GM21423 (cell line): Measurements from ENCODE around the gene ALDH1A2.
"Not testable (repeated sequence)": the region's sequence is repeated elsewhere in the genome, so short reads cannot be mapped to it uniquely, and the experiment has no call there.

Experiments
- ATAC-seq: cut with Tn5 transposase; IDR thresholded peaks from one replicate; pipeline ENCODE4 v1.9.1; 2021; ENCODE audit warnings: mild to moderate bottlenecking, moderate library complexity; ENCODE audit not compliant: unreplicated experiment

ALDH1A2 gene

DNA sequence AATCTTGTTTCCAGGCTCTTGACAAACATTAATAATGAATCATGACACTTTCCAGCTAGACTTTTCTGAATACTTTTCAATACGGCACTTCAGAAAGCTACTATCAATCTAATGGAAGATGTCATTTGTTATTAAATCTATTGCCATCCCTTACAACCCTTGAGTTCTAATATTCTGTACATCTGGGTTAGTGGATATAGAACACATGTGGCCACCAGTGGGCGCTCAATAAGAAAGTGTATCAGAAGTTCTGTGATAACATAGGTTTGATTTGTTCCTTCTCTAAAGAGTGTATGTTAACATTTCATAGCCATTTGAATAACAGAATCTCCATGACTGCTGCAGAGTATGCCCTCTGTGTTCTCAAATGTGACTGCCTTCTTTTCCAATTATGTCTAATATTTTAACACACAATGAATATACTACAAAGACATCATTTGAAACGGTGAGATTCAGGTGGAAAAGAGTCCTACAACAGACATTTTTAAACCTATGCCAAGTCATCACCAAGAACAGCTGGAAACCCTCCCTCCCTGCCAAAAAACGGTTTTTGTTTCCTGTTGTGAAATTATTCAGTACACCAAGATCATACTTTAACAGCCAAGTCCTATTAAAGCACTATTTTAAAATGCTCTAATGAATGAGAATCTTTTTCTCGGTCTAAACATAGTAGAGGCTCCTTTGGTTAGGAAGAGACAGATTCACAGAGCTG lies 22.2 kb downstream of the ALDH1A2 start:
- ATAC-seq: no peak

- no peak for ATAC-seq
Observed at GRCh38 chr15:58042006-58042405, 23.5 kb downstream of the ALDH1A2 start.

DNA sequence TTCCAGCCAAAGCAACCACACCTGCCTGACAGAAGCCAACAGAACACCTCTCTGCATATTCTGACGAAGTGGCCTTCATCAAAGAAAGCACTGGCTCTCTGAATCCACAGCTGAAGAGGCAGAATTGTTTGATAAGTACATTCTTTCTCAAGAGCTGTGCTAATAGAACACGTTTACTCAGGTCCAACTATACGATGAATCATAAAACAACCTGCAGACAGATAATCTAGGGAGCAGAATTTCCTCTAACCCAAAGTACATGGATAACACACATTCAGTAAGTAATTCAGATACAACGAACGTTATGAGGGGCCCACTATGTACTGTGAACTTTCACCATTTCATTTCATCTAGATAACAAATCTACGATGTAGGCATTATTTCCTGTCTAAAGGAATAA lies 25.4 kb downstream of the ALDH1A2 start:
- ATAC-seq: no peak

DNA sequence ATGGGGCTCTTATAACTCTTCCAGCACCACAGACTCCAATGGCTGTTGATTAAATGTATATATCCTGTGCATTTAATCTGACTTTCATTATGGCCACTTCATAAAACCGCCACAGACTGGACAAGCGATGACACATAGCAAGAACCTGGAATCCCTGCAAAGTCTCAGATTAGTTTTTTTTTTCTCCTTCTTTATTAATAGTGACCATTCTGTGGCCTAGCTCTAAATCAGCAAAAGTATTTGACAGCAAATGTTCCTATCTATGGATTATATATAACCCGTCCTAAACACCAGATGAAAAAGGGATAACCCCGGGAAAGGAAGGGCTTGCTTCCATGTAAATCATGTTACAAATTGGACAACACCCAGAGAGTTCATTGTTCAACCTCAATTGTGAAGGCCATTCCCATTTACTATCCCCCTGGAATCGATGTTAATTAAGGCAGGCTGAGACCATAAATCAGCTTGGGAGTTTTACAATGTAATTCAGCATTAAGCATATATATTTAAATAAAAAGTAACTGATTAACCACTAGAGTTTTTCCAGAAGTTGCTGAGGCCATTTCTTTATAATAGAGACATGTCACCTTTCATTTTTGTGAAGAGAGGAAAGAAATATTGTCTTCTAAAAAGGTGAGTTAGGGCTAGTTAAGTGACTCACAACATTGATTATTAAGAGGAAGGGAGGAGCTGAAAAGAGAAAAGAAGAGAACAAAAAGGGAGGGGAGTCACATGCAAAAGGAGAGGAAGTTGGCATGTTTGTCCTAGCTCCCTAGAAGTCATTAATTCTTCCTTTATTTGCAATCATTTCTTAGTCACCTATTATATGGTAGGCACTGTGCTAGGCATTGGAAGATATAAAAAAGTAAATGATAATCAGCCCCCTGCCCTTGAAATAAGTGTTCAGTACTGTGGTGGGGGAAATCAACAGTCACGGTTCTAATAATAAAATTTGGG lies 26.2 kb downstream of the ALDH1A2 start:
- ATAC-seq: no peak

DNA sequence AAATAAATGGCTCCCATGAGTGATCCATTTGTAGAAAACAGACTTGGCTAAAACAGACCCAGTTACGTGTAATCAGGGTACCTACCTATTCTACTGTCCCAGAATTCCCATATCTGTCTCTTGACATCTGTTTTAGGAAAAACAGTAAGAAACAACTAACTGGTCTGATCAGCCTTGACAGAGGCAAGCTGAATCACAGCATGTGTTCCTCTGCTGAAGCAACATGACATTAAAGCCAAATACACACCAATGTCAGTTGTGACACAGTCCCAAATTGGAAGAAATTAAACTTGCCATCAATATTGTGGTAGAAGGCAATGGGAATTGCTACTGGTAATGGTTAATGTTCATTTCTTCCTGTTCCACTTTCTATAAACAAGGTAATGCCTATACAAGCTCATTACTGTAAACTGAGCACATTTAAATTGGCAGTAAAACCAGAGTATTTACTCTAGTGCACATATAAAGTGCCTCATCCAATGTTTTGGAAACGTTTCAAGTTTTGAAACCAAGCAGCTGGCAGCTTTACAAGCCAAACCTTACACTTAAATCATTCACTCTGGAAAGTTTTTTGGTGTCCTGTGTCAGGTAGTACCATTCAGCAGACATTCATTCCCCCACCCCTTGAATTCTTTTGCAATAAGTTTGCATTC lies 27.0 kb downstream of the ALDH1A2 start:
- no peak for ATAC-seq

DNA sequence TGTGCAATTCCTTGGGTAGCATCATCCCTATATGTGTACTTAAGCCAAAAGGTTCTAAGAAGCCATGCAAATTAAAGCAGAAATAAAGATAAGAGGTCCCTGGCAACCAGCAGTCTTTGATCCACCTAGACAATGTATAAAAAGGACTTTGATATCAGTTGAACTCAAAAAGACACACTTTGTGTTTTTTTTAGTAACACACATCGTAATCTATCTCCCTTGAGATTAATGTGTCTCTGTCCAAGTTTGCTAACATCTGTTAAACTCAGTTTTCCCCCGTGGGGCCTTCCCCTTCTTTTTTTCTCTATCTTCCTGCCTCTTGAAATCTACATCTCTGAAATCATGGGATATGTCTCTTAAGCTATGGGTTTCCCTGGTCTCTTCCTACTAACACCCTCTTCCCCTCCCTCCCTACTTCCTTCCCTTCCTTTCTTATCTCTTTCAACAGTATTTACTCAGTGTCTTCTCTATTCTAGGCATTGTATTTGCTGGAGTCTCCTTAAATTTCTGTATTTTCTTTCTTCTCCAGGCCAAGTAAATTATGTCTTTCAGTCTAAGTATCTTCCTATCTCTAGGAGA lies 27.7 kb downstream of the ALDH1A2 start:
- ATAC-seq: no peak

DNA sequence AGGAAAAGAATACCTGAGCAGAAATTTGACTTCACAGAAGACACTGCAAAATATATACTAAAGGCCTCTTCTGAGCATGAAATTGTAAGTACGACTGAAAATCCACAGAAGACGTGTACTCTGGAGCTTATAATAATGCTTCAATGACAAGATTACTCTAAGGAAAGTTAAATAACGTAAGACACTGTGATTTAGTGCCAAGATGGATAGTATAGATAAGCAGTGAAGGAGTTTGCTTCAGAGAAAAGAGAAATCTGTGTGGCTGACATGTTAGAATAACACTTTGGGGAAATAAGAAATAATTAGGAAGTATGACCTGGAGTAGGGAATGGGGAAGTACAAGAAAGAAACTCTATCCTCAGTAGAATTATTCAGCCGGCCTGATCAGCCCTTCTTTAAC lies 28.9 kb downstream of the ALDH1A2 start:
- no peak for ATAC-seq

DNA sequence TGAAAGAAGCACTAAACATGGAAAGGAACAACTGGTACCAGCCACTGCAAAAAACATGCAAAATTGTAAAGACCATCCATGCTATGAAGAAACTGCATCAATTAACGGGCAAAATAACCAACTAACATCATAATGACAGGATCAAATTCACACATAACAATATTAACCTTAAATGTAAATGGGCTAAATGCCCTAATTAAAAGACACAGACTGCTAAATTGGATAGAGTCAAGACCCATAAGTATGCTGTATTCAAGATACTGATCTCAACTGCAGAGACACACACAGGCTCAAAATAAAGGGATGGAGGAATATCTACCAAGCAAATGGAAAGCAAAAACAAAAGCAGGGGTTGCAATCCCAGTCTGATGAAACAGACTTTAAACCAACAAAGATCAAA lies 37.1 kb downstream of the ALDH1A2 start:
- ATAC-seq: not testable (repeated sequence)

DNA sequence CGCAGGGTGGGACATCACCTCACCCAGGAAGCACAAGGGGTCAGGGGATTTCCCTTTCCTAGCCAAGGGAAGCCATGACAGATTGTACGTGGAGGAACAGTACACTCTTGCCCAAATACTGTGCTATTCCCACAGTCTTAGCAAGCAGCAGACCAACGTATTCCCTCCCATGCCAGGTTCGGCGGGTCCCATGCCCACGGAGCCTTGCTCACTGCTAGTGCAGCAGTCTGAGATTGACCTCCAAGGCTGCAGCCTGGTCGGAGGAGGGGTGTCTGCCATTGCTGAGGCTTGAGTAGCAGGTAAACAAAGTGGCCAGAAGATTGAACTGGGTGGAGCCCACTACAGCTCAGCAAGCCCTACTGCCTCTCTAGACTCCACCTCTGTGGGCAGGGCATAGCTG lies 39.0 kb downstream of the ALDH1A2 start:
- no peak for ATAC-seq

GRCh38 chr15:58026051-58026450 lies 39.5 kb downstream of the ALDH1A2 start:
- ATAC-seq: no peak

DNA sequence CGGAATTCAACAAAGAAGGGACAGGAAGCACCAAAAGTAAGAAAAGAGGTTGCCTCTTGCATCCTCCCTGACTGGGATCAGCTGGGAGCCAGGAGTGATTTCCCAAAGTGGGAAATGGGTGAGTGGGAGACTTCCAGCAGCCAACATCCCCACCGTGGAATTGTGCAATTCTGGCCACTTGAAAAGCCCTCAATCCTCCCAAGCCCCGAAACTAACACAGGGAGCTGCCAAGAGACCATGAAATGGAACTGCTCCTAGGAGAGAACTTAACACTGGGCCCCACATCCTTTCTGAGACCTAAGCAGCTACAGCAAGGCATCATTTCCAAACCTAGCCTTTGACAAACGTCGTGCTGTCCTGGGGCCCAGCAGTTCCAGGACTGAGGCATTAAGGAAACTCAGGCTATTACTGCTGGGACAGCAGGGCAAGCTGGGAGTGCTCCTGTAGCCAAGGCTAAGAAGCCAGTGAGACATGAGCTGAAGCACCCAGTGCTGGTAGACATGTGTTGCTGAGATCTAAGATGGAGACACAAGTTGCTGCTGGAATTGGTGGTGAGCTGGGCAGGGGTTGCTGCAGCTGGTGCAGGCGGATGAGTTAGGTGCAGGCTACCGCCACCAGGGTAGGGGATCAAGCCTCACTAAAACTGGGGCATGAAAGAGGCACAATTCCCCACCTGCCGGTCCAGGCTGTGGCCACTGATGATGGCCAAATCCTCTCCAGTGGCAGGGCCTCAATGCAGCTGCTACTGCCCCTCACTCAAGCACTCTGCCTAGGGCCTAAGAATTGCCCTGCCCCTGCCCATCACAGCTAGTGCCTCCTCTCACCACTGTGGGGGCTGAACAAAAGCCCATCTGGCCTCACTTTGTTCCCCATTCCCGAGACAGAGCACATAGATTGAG lies 43.9 kb downstream of the ALDH1A2 start:
- ATAC-seq: no peak

DNA sequence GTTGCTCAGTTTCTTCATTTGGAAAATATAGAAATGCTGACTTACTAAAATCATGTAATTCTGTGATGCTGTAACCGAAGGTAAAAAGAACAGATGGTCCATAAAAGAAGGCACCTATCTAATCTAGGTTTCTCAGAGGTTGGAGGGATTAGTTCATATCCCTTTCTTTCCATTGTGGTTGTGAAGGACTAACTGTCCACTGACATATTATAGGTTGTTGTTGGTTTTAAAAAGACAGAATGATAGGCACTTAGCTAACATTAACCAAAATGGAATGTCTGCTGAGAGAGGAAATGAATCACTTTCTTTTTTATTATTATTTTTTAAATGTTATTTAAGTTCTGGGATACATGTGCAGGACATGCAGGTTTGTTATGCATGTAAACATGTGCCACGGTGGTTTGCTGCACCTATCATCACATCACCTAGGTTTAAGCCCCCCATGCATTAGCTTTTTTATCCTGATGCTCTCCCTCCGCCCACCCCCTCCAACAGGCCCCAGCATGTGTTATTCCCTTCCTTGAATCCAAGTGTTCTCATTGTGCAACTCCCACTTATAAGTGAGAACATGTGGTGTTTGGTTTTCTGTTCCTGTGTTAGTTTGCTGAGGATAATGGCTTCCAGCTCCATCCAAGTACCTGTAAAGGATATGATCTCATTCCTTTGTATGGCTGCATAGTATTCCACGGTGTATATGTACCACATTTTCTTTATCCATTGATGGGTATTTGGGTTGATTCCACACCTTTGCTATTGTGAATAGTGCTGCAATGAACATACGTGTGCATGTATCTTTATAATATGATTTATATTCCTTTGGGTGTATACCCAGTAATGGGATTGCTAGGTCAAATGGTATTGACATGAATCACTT lies 45.8 kb downstream of the ALDH1A2 start:
- ATAC-seq: no peak

DNA sequence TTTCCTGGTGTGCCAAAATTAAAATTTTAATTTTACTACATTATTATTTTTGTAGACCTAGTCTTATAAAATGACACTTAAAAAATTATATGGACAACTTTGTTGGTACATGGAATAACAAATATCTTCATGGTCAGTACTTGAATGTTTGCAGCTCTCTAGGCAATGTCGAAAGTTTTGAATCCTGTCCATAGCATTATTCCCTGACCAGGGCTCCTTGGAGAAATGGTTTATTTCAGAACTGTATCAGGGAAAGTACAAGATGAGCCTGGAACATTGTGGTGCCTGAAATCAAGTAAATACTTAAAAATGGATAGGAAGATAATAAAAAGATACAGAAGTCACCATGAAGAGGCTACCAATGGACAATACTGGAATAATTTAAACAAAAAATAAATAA lies 47.6 kb downstream of the ALDH1A2 start:
- ATAC-seq: no peak

GRCh38 chr15:58016581-58017175 lies 48.8 kb downstream of the ALDH1A2 start:
- ATAC-seq: no peak

- ATAC-seq: no peak
Observed at GRCh38 chr15:58015565-58015964, 49.9 kb downstream of the ALDH1A2 start.

DNA sequence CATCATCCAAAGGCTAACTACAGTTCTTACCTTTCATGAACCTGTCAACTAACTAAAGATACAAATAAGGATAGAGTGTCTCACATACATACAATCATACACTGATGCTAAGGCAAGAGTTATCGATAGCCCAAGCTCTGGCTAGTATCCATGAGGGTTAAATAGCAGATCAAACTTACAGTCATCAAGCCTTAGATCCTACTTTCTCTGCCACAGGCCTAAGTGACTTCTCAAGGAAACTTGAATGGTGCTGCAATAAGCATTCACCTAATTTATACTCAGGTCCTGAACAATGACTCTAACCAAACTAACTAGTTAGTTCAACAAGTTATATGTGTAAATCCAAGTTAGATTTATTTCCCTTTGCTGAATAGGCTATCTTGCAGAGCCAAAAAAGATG lies 51.0 kb downstream of the ALDH1A2 start:
- no peak for ATAC-seq

DNA sequence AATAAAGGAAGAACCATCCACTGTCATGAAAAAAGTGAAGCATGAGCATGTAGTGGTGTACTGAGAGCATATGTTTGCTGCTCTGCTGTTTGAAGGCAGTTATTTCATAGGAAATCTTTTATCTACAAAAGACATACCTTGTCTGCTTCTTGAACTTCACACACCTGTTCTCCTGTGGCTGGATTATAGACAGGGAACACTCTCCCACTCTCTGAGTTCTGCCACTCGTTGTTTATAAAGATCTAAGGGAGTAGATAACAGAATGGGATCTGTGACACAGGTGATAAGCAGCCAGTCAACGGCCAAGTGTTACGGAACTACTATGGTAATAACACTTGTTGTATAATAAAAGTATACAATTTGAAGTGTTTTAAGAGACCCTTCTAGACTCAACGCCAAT lies 51.5 kb downstream of the ALDH1A2 start:
- ATAC-seq: no peak

DNA sequence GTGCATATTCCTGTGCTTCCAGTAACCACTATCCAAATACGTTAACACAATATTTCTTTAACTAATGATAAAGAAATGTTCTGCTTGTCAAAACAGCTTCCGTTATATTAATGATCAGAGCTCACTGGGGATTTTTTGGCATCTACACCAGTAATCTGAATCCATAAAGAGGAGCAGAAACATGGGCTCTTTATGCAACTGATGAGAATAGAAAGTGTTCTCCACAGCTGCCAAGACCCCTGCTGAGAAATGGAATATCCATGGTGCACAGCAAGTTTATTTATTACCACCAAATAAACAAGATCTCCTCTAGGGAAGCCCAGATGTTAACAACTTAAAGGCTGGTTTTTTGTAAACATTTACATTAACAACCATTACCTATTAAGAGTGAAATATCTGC lies 54.5 kb downstream of the ALDH1A2 start:
- no peak for ATAC-seq

DNA sequence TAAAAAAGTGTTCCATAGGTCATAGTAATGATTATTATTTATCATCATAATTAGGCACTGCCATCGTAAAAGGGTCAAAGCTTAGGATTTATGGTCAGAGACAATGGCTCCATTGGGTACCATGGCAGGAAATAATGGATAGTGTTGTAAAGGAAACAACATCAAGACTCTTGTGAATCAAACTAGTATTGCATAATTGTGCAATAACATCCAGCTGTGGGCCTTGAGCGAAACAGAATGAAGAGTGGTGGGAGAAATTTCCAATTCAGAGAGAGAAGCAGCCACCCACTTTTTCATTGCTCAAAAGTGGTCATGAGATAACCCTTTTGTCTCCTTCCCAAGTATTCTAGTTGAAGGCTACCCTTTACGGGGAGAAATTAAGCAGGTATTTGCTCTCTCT lies 61.7 kb downstream of the ALDH1A2 start:
- ATAC-seq: no peak
